ENCODE data around the gene TMEM184A.

- TF ChIP-seq CEBPB (IDR thresholded peaks at IDR 0.05; ENCODE audit: borderline replicate concordance in 1 of 2, low read depth in 2 of 2, low read length in 2 of 2), result no peak
- TF ChIP-seq SP1 (IDR thresholded peaks at IDR 0.05; ENCODE audit: low read depth, low read length), result no peak
- TF ChIP-seq ZNF687 (IDR thresholded peaks at IDR 0.05), result no peak
- TF ChIP-seq LARP7 (IDR thresholded peaks at IDR 0.05), result no peak
- TF ChIP-seq ZNF207 (IDR thresholded peaks at IDR 0.05; ENCODE audit: borderline replicate concordance), result no peak
- TF ChIP-seq POLR2A (IDR thresholded peaks at IDR 0.05; ENCODE audit: low read depth, low read length), result no peak
- TF ChIP-seq ZSCAN29 (IDR thresholded peaks at IDR 0.05), result no peak
- no peak for TF ChIP-seq CBX5 (IDR thresholded peaks at IDR 0.05; ENCODE audit: low read depth)
- TF ChIP-seq ESRRA (IDR thresholded peaks at IDR 0.05; ENCODE audit: low read length), result no peak
- no peak for TF ChIP-seq ZNF274 (IDR thresholded peaks at IDR 0.05; ENCODE audit: insufficient read depth, insufficient read length)
- no peak for TF ChIP-seq MXI1 (IDR thresholded peaks at IDR 0.05; ENCODE audit: low read depth, low read length)
Observed at GRCh38 chr7:1509226-1509625, 46.8 kb downstream of the TMEM184A start.

Measured in GM12878 (cell line).